HG03064 (cell line): Measurements from ENCODE around the gene TUBA8.
"Not testable (repeated sequence)": the region's sequence is repeated elsewhere in the genome, so short reads cannot be mapped to it uniquely, and the experiment has no call there.

ENCODE experiments used
- ATAC-seq: cut with Tn5 transposase; IDR thresholded peaks from one replicate; pipeline ENCODE4 v1.9.1; 2021; ENCODE audit warnings: low read depth; ENCODE audit not compliant: unreplicated experiment

The TUBA8 gene

DNA sequence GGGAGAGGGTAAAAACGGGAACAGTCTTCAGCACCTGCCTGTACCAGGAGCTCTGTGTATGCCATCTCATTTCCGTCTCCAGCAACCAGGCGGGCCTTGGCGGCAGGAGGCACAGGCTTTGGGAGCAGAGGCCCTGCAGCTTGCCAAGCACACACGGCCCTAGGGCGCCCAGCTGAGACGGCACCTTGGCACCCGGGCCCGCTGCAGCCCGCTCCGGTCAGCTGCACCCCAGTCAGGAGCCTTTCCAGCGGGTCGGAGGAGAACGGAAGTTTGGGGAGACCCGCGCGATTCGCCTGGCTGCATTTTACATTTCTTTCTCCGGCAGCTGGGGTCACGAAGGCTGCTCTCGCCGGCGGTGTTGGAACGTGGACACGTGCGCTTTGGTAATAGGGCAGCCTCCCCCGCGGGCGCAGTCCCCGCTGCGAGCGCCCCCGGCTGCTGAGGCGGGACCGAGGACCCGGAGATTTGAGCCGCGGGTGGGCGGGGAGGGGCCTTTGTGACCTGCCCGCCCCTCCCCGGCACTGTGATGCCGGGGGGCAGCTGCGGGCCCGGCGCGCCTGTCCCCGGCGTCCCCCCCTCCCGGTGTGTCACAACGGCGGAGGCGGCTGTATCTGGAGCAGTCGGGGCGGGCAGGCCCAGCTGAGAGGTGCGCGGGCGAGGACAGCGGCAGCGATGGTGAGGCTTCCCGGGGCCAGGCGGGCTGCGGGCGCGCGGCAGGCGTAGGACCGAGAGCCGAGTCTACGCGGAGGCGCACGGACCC lies at the start of gene TUBA8:
TUBA8 (plus strand) TSS at position 616 of the 760 bp plus-strand sequence; CDS start at position 673, 57 bp downstream.
- ATAC-seq, result no peak

DNA sequence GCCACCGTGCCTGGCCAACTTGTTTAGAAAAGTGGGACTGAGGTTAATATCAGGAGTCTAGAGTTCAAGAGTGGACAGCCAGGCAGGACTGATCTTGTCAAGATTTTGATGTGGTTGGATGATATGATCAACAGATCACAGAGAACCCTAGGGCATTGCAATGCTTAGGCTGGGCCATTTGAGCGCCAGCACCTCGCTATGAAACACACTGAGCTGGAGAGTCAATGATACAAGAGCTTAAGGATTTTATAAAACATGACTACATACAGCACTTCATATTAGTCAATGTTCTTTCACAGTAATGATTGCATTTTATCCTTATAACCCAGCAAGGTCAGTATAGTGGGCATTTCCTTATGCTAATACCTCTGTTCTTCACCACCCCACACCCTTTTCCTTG lies 48.2 kb upstream of the TUBA8 start:
- ATAC-seq, result no peak

DNA sequence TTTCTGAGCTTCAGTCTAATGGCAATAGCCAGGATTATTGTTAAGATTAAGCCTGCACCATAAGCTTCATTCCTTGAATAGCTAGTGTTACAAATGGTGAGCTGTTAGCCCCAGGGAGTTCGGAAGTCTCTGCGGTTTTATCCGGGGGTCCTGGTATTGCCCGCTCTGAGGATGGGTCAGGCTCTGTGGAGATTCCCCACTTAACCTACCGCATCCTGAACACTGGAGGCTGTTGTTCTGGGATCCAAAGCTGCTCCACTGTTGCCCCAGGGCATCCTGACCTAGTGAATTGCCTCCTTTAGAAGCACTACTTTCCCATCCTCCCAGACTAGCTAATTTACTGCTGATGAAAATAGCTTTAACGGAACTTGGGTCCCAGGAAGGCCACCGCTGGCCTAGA lies 47.3 kb upstream of the TUBA8 start:
- ATAC-seq, result no peak

DNA sequence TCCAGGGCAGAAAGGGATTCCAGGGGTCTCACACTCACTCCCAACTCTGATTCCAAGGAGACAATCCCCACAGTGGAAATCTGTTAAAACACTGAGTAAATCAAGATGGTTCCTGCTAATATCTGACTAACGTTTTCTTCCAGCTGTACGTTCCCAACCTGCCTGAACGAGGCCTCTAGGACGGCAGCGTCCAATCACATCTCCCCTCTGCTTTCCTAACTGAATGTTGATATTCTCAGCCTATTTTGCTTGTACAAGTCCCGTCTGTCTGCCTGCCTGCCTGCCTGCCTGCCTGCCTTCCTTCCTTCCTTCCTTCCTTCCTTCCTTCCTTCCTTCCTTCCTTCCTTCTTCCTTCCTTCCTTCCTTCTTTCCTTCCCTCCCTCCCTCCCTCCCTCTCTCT lies 46.9 kb upstream of the TUBA8 start:
- ATAC-seq, result not testable (repeated sequence)

DNA sequence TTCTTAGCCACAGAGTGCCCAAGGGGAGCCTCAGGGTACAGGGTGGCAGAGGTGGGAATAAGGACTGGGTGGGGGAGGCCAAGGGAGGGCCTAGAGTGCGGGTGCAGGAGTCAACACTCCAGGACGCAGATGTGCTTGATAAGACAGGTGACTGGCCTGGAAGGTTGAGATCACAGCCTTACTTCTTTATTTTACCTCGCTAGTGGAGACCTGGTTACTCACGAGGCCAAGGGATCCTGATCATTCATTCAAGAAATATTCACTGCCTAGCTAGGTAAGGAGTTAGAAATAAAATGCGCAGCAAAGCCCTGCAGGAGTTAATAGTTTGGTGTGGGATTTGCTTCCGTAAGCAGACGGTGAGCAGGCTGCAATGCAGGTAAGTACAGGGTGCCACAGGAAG lies 46.0 kb upstream of the TUBA8 start:
- ATAC-seq, result no peak

DNA sequence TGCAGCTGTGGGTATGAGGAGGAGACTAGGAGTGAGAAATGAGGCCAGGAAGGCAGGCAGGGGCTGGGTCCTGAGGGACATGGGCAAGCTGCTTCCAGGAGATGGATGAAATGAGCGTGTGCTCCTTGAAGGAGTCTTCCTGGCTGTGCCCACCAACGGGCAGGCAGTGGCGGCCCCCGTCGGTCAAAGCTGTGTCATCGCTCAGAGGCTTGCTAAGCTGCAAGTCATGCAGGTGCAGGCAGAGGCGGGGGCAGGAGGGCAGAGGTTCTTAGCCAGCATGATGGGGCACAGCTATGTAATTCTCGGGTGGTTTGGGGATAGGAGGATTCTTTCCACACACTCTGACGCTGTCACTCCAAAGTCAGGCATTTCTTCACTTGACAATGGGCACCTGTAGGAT lies 45.4 kb upstream of the TUBA8 start:
- no peak for ATAC-seq

DNA sequence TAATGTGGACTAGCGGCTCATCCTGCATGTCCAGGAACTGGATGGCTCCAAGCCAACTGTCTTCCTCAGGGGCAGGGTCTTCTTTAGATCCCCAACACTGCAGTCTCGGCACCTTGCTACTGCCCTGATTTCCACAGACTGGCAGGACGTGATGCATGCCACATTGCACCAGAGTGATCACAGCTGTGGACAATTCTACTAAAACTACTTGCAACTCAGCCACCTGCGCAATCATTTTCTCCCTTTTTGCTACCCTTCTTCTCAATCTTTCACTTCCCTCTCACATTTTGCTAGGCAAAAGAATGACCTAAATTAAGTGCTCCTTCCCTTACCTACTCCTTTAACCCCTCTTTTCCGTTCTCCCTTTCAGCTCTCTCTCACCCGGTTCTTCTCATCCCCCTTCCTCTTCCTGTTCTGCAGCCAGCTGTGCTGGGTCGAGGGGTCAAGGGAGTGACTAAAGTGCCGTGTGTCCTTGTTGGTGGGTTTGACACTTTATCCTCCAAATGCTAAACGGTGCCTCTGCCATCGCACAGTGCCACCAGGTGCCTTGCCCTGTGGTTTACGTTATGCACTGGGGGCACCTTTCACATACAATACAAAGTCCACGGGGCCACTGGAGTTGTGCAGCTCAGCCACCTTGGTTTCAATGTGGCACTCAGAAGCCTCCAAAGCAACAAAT lies 44.3 kb upstream of the TUBA8 start:
- no peak for ATAC-seq

DNA sequence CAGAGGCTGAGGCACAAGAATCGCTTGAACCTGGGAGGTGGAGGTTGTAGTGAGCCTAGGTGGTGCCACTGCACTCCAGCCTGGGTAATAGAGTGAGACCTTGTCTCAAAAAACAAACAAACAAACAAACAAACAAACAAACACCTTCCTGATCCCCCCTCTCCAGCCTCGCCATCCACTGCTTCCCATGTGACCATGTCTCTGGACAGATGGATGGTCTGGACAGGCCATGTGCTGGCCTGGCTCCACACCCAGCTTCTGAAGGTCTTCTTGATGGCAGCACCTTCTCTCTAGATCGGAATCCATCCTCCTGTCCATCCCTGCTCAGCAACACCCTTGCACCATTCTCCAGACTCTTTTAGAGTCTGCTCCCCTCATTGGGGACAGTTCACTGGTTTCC lies 43.5 kb upstream of the TUBA8 start:
- no peak for ATAC-seq

DNA sequence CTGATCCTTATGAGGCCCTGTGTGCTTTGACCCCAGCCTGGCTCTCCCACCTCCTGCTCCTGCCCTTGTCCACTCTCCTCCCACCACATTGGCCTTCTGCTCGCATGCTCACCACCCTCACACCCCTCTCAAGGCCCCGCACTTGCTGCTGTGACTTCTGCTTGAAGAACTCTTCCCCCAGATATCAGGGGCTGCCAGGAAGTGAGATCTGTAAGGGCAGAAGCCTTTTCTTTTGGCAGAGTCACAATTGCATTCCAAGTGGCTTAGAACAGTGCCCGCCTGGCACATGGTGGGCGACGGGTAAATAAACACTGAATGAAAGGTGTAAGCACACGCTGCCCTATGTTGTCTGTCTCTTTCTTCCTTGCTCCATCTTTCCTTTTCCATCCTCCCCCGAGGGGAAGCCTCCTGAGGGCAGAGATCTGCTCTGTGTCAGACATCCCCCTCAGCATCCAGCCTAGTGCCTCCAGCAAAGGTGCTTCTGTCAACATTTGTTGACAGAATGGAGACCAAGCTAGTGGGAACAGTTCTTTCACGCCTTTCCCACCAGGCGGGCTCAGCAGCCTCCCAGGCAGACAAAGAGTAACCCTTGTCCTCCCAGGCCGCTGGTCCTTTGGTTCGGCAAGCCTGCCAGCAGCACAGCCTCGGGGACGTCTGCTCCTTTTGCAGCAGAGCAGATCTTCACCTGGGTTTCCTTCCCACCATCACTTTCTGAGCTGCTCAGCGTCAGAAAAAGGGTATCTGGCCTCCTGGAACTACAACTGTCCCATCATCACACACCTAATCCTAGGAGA lies 42.9 kb upstream of the TUBA8 start:
- no peak for ATAC-seq

DNA sequence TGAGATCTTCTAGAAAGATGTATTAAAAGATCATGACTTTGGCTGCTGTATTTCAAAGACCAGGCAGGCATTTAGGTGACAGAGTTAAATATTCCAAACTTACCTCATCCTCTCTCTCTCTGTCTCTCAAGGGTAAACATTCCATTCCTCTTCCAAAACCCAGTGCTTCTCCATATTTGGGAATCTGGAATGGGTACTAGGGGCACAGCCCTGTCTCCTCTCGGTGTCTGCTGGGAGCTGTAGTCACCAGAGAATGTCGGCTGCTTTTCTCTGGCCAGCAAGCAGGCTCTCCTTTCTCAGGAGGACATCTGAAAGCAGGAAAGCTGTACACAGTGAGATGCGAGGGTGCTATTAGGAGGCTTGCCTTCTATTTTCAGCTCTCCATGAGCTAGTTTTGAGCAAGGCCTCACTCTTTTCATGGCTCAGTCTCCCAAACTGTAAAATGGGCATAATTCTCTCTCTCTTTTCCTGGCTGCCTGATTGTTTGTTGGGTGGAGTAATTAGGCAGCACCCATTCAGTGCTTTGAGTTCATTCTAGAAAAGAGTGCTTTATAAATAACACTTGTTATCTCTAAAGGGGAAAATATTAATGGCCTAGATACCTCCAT lies 42.1 kb upstream of the TUBA8 start:
- no peak for ATAC-seq

DNA sequence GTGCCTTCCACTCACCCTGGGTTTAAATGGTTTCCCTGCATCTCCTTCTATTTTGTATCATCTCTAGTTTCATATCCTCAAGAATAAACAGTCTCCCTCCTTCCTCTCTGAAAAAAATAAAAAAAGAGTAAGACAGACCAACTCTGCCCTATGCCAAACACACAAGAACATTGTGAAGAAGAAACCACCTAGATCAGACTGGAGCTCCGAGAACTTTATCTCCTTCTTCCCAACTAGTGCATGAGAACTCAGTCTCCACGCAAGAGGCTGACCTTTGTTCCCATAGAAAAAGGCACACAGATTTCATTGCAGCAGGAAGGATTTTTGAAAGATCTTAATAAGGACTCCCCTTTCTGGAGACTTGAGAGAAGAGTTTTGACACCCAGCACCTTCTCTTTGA lies 41.6 kb upstream of the TUBA8 start:
- no peak for ATAC-seq

DNA sequence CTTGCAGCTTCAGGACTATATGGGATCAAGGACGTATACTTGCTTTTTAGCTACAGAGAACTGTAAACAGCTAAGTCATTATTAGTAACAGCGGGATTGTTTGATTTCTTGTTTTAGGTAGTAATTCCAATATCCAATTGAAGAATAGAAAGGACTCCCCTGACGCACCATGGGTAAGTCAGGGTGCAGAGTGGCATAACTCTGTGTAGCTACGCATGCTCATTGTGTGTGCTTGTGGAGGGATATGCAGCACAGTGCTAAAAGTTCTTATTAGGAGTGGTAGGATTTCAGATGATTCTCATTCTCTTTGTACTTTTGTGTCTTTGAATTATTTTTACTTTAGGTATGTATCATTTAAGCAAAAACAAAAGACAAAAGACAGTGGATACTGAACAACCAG lies 40.6 kb upstream of the TUBA8 start:
- ATAC-seq, result no peak

DNA sequence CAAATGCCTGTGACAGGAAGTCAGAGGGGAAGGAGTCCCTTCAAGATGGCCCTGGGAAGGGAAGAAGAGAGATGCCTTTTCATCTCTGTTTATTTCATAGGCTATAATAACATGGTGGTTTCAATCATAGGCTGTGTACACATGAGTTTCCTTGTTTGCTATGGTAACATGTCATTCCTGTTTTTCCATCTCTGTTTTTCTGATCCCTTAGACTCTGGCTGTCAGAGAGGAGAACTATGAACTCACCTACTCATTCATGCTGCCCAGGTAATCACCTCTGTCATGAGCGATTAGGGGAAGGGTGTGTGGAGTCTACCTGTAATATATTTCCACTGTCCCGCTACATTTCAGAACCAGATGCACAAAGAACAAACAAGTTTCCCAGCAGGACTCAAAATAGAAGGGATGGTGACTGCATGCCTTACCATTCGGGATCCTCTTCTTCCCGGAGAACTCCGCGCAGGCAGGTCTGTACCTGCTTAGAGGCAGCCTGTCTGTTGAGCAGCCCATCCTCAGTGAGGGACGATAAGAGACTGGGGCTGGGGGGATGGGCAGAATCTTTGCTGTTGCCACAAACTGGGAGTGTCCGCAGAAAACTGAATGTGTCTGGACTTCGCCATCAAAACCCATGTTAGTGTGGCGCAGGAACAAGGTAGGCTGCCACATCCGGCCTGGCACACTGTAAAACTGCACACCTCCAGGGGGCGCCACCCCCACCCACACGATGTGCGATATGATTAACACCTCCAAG lies 39.9 kb upstream of the TUBA8 start:
- ATAC-seq, result no peak

DNA sequence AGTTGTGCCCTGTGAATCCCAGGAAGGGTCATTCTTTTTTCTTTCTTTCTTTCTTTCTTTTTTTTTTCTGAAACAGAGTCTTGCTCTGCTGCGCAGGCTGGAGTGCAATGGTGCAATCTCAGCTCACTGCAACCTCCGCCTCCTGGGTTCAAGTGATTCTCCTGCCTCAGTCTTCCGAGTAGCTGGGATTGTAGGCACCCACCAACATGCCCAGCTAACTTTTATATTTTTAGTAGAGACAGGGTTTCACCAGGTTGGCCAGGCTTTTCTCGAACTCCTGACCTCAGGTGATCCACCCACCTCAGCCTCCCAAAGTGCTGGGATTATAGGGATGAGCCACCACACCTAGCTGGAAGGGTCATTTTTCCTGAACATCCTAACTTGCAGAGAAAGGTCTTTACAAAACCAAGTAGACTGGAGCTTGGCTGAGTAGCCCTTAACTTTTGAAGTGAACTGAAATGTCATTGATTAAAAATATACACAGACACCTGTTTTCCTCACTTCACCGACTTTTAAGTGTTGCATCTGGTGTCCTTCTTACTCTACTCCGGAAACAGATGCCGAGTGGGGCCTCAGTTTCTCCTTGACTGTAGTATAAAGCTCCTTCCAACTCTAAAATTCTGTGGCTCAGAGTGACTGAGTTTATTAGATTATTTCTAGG lies 39.2 kb upstream of the TUBA8 start:
- ATAC-seq, result not testable (repeated sequence)

DNA sequence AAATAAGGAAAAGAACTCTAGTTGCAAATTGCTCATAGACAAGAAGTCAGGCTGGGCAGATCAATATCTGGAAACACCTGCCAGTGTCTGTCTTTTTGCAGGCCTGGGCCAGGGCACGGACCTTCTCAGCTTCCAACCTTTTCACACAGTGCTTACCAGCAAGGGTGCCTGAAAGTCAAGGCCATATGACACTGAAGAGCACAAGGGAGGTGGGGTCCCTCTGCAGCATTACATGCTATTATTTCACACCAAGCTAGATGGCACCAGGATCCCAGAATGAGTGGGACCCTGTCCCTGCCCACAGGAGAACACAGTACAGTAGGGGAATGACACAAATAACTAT lies 38.7 kb upstream of the TUBA8 start:
- no peak for ATAC-seq

DNA sequence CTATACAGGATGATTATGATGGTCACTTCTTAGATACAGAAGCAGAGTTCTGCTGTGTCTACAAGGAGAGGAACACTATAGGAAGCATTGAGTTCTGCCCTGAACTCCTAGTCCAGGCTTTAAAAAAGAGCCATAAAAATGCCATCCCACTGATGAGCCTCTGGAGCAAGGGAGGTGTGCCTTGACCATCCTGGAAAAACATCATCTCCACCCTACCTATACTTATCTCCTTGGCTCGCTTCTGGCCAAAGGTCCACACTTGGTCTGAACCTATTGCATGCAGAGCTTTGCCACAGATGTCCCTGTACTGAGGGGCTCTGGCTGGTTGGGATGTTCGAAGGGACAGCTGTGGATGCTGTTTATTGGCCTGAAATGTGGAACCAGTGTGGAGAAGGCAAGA lies 37.1 kb upstream of the TUBA8 start:
- no peak for ATAC-seq

DNA sequence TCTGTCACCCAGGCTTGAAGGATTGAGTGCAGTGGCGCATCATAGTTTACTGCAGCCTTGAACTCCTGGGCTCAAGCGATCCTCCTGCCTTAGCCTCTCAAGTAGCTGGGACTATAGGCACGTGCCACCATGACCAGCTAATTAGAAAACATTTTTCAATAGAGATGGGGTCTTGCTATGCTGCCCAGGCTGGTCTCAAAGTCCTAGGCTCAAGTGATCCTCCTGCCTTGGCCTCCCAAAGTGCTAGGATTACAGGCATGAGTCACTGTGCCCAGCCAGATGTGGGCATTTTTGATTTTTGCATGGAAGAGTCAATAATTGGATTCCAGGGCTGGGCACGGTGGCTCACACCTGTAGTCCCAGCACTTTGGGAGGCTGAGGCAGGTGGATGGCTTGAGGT lies 36.7 kb upstream of the TUBA8 start:
- ATAC-seq, result not testable (repeated sequence)

DNA sequence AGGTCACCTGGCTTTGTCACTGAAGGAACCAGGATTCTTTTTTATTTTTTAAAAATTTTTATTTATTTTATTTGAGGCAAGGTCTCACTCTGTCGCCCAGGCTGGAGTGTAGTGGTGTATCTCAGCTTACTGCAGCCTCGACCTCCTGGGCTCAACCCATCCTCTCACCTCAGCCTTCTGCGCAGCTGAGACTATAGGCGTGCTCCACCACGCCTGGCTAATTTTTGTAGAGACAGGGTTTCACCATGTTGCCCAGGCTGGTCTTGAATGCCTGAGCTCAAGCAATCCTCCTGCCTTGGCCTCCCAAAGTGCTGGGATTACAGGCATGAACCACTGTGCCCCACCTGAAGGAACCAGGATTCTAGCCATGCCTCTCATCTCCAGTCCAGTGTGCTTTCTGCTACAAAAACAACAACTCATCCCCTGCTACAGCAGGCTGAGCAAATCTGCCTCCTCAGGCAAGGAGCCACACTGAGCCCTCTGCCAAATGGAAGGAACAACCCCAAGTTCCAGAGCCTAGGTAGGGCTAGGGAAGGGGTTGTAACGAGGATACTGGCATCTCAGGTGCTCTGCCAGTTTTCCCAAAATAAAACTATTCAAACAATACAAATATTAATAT lies 35.4 kb upstream of the TUBA8 start:
- ATAC-seq, result no peak

DNA sequence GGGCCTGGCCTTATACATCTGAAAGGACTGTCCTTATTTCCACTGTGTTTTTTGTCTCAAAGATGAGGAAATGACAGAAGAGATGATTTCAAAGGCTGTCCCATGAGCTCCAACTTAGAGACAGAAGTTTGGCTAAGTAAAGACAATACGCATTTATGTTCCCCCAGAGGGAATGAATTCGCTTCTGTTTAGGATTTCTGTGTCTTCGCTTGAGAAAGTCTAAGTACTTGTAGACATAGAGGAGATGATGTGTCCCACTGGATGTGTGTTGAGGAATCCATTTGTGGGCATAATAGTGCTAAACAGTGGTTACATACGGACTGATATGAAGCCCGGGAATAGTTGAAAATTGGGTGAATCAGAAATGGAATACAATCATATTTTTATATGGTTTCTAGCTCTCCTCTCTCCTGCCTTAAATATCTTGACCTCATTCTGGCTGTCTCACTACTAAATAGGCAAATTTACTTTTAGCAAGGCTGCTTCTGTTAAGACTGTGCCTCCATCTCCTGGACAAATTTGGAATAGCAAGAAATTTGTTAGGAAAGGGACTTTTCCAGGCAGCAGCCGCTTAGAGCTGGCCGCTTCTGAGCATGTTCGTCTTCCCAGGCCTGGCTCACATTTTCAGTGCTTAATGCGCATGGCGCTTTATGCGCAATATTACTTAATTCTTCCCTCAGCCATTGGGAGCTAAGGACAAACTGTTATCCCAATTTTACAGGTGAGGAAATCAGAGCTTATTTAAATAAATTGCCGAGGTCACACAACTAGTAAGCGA lies 34.7 kb upstream of the TUBA8 start:
- no peak for ATAC-seq
